Measurements from ENCODE around the gene STIMATE. TPM values are rescaled to one million over a fixed set of nuclear protein-coding genes. Genes with fewer than 3 reads are reported as not detected.

The STIMATE gene
- total and polyA plus RNA-seq, 10 of the 15 experiments (the other 5 are each of a cell fraction or from before 2014, with no cell fraction given): 0.24 to 24.1 (median 15.4) TPM

DNA sequence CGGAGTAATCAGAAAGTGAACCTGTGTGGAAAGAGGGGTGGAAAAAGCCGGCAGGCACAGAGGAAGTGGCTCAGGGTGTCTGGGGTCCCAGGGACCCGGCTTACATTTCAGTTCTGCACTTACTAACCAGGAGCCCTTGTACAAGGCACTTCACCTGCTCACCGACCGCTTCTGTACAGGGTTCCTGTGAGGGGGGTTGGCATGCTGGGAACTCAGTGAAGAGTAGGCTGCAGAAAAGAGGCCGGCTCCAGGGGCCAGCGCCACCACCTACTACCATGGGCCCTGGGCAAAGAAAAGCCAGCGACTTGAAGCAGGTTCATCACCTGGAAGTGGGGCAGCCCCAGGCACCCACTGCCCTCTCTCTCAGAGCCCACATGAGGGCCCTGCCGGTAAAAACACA is 6.2 kb downstream of the STIMATE start:
- H3K9ac ChIP-seq (ENCODE audit: control insufficient read depth, insufficient read depth, low read length): peak overlapping the region; percentile 52
- peaks cover 35% of the 10 kb centered on the region for H3K79me2 ChIP-seq (ENCODE audit: control insufficient read depth, insufficient read depth, low read length)
- no peak for DNase-seq (ENCODE audit: low read depth, low spot score)
- no peaks in the 10 kb centered on the region for H3K27me3 ChIP-seq (replicated peaks in 1 of 2; ENCODE audit: control insufficient read depth in 2 of 2, insufficient read depth in 2 of 2, low read length in 1 of 2)
- BruUV-seq (replicated peaks): no TSS peak
- H3K4me3 ChIP-seq: peak overlapping the region; percentile 42; the same call in 1 of the 2 replicates
- H3K9me3 ChIP-seq (replicated peaks; ENCODE audit: control insufficient read depth, insufficient read depth, low read length): no peaks in the 10 kb centered on the region; the same call in 2 of the 3 replicates
- peak overlapping the region; percentile 29 for H2AFZ ChIP-seq (ENCODE audit: control insufficient read depth, low read depth, low read length)
- POLR2A ChIA-PET: interaction anchor here (1.2 to 2.1 kb wide), 2 partner anchors 11 to 186 kb away, joined by 3 to 8 read pairs; no protein-coding TSS in a partner anchor
- peaks cover 28% of the 10 kb centered on the region for H3K4me1 ChIP-seq (ENCODE audit: control insufficient read depth, insufficient read depth, low read length)
- RAD21 ChIA-PET (ENCODE audit: unreplicated experiment): no interaction called here
- TF ChIP-seq NFIC (IDR thresholded peaks at IDR 0.05; ENCODE audit: low read depth, low read length): no peak
- TF ChIP-seq SPI1 (IDR thresholded peaks at IDR 0.05; ENCODE audit: borderline replicate concordance, insufficient read depth, low read depth, low read length): peak; percentile 32; the same call in 1 of the 2 replicates
- TF ChIP-seq JUNB (IDR thresholded peaks at IDR 0.05): 0 out of 2 replicates have a peak, but pooled peaks have one; percentile 29
- no peak for TF ChIP-seq SREBF2 (IDR thresholded peaks at IDR 0.05; ENCODE audit: low read length)
- TF ChIP-seq PML (IDR thresholded peaks at IDR 0.05; ENCODE audit: low read length): peak; percentile 49; the same call in 1 of the 2 replicates
- no peak for TF ChIP-seq BCL11A (IDR thresholded peaks at IDR 0.05; ENCODE audit: low read depth, low read length)
- 0 out of 2 replicates have a peak, but pooled peaks have one; percentile 9 for TF ChIP-seq MTA3 (IDR thresholded peaks at IDR 0.05; ENCODE audit: borderline replicate concordance, low read length)
- TF ChIP-seq KDM1A (IDR thresholded peaks at IDR 0.05; ENCODE audit: borderline replicate concordance): no peak
- TF ChIP-seq SMAD1 (IDR thresholded peaks at IDR 0.05; ENCODE audit: low read depth, partially characterized antibody): no peak
- TF ChIP-seq BHLHE40 (IDR thresholded peaks at IDR 0.05; ENCODE audit: borderline replicate concordance in 1 of 2, low read depth in 2 of 2, low read length in 1 of 2): no peak
- no peak for TF ChIP-seq CREM (IDR thresholded peaks at IDR 0.05; ENCODE audit: low read depth)
- ATAC-seq: peak; percentile 10
- CTCF ChIA-PET: interaction anchor here (1.5 to 3.3 kb wide), 2 partner anchors 11 to 70 kb away, joined by 6 to 28 read pairs; no protein-coding TSS in a partner anchor
- peak overlapping the region; percentile 76 for H3K4me2 ChIP-seq (ENCODE audit: control insufficient read depth, insufficient read depth)
- in situ Hi-C loops (cut with MboI) (no loop called here), intact Hi-C loops (cut with micrococcal nuclease; ENCODE audit: unreplicated experiment) (loop anchor here (5.0 kb wide), 1 partner anchor 156 kb away; the partner anchor contains the start of gene SFMBT1)
- no peaks in the 10 kb centered on the region for H4K20me1 ChIP-seq (ENCODE audit: control insufficient read depth, insufficient read depth)
- H3K36me3 ChIP-seq (ENCODE audit: control insufficient read depth in 2 of 2, insufficient read depth in 2 of 2, low read length in 1 of 2): peaks cover under 1 to 3% of the 10 kb centered on the region in 2 experiments; a peak in 2 of 4 replicates
- FAIRE-seq: no peak
- H3K27ac ChIP-seq (ENCODE audit: control insufficient read depth, insufficient read depth): peak overlapping the region; percentile 22
- 13% methylated on average over 9 of the region's 9 CpGs for WGBS (ENCODE audit: insufficient coverage, insufficient replicate concordance, low lambda C conversion rate, missing lambda C conversion rate)
- SMC1A ChIA-PET (ENCODE audit: uncharacterized antibody, unreplicated experiment): interaction anchor here (1.5 to 2.8 kb wide), 3 partner anchors 11 to 94 kb away, joined by 4 to 25 read pairs (median 5); no protein-coding TSS in a partner anchor

All from GM12878 (cell line).